H1 (cell line): Measurements from ENCODE around the gene PTCRA. TPM values are rescaled to one million over a fixed set of nuclear protein-coding genes. Genes with fewer than 3 reads are reported as not detected.

Experiments used
- CTCF ChIA-PET: fragments of 300-600 bp; sonication (Branson Sonifier 250); formaldehyde crosslinking; loops from one replicate; lab custom pipeline; 2021; ENCODE audit not compliant: partially characterized antibody; lab: Charles Lee
- POLR2A ChIA-PET: fragments of 300-600 bp; sonication (Branson Sonifier 250); formaldehyde crosslinking; loops from one replicate; lab custom pipeline; 2021; ENCODE audit warnings: inconsistent platforms; ENCODE audit not compliant: partially characterized antibody; lab: Charles Lee
- DNase-seq, 2 experiments: peaks; one replicate each; pipeline versions ENCODE4 v3.0.0 to v3.0.0-alpha.2; 2010 to 2022; ENCODE audit warnings: low spot score in 2 of 2, low read depth in 1 of 2, mixed read lengths in 1 of 2
- FAIRE-seq: peaks from 2 replicates; lab custom pipeline; 2011; peaks lifted over from hg19 to GRCh38; lab: Jason Lieb, UNC
- H2AFZ ChIP-seq: 2 replicates; pipeline ENCODE4 v1.8.1; 2012; ENCODE audit warnings: low read length, inconsistent platforms
- H2AK5ac ChIP-seq: 2 replicates; pipeline ENCODE4 v1.6.1; 2013; ENCODE audit warnings: low read depth, low read length
- H2BK120ac ChIP-seq: replicated peaks from 2 replicates; pipeline ENCODE3; 2013; ENCODE audit warnings: low read depth, low read length, inconsistent platforms
- H2BK12ac ChIP-seq: 2 replicates; pipeline ENCODE4 v1.6.1; 2013; ENCODE audit warnings: low read depth, low read length
- H2BK15ac ChIP-seq: 2 replicates; pipeline ENCODE4 v1.6.1; 2013; ENCODE audit warnings: low read length
- H2BK20ac ChIP-seq: 2 replicates; pipeline ENCODE4 v1.6.1; 2013; ENCODE audit warnings: low read length
- H2BK5ac ChIP-seq: 2 replicates; pipeline ENCODE4 v1.6.1; 2013; ENCODE audit warnings: low read depth, low read length
- H3K14ac ChIP-seq: 2 replicates; pipeline ENCODE4 v1.6.1; 2013; ENCODE audit warnings: inconsistent platforms; ENCODE audit not compliant: insufficient read length
- H3K18ac ChIP-seq: 2 replicates; pipeline ENCODE4 v1.6.1; 2013; ENCODE audit warnings: low read length; ENCODE audit errors: extremely low read depth
- H3K23ac ChIP-seq: 2 replicates; pipeline ENCODE4 v1.6.1; 2013; ENCODE audit warnings: inconsistent platforms; ENCODE audit not compliant: insufficient read length
- H3K23me2 ChIP-seq: 2 replicates; pipeline ENCODE4 v1.6.1; 2013; ENCODE audit warnings: low read depth, low read length
- H3K27ac ChIP-seq: 2 replicates; pipeline ENCODE4 v1.6.1; 2011; ENCODE audit warnings: low read depth, low read length, inconsistent platforms
- H3K27me3 ChIP-seq, 4 experiments: replicated peaks in 1 of 4; 1 replicate in 1 of 4; 2 replicates in 3 of 4; pipeline versions ENCODE4 v1.6.1 to v1.8.1; 2011 to 2013; ENCODE audit warnings: low read length in 3 of 4, mild to moderate bottlenecking in 3 of 4, inconsistent platforms in 2 of 4, mixed read lengths in 2 of 4, moderate library complexity in 1 of 4; ENCODE audit not compliant: control insufficient read depth in 3 of 4, insufficient read depth in 3 of 4; ENCODE audit errors: extremely low read depth in 1 of 4
- H3K36me3 ChIP-seq, 4 experiments: 2 replicates each; pipeline versions ENCODE4 v1.6.1 to v1.8.1; 2011 to 2013; ENCODE audit warnings: mild to moderate bottlenecking in 4 of 4, low read length in 3 of 4, moderate library complexity in 2 of 4, control low read depth in 1 of 4, inconsistent platforms in 1 of 4; ENCODE audit not compliant: insufficient read depth in 4 of 4, control insufficient read depth in 2 of 4
- H3K4ac ChIP-seq: replicated peaks from 2 replicates; pipeline ENCODE3; 2013; ENCODE audit warnings: low read length, low read depth, mixed read lengths, inconsistent platforms; ENCODE audit not compliant: insufficient read length
- H3K4me1 ChIP-seq, 4 experiments: replicated peaks in 1 of 4; 1 replicate in 1 of 4; 2 replicates in 3 of 4; pipeline versions ENCODE4 v1.6.1 to v1.8.1; 2011 to 2013; ENCODE audit warnings: low read length in 3 of 4, inconsistent platforms in 2 of 4, mixed read lengths in 1 of 4; ENCODE audit not compliant: insufficient read depth in 4 of 4, control insufficient read depth in 3 of 4
- H3K4me2 ChIP-seq, 2 experiments: 2 replicates each; pipeline versions ENCODE4 v1.6.1 to v1.8.1; 2011 to 2013; ENCODE audit warnings: low read depth in 2 of 2, low read length in 2 of 2, control low read depth in 1 of 2, inconsistent platforms in 1 of 2, mild to moderate bottlenecking in 1 of 2; ENCODE audit not compliant: insufficient read depth in 1 of 2
- H3K4me3 ChIP-seq, 4 experiments: fragments of 200-600, 300-600 bp in 1 of 4; sonication (generic), shearing (Covaris generic), sonication (Bioruptor Twin) in 1 of 4; 2 replicates each; pipeline versions ENCODE4 v1.5.1 to v1.8.1; 2011 to 2016; ENCODE audit warnings: low read length in 4 of 4, low read depth in 3 of 4, control low read depth in 2 of 4, inconsistent platforms in 2 of 4, mild to moderate bottlenecking in 2 of 4, mixed read lengths in 1 of 4, moderate library complexity in 1 of 4; ENCODE audit not compliant: insufficient read depth in 2 of 4; ENCODE audit errors: extremely low read depth in 1 of 4
- H3K56ac ChIP-seq: replicated peaks from 2 replicates; pipeline ENCODE3; 2013; ENCODE audit warnings: low read depth, mild to moderate bottlenecking, mixed read lengths, low read length, inconsistent platforms; ENCODE audit not compliant: insufficient read length
- H3K79me1 ChIP-seq: 2 replicates; pipeline ENCODE4 v1.6.1; 2013; ENCODE audit warnings: low read depth, low read length, control low read depth
- H3K79me2 ChIP-seq, 2 experiments: 2 replicates each; pipeline versions ENCODE4 v1.6.1 to v1.8.1; 2012 to 2013; ENCODE audit warnings: low read length in 2 of 2, mild to moderate bottlenecking in 2 of 2, inconsistent platforms in 1 of 2; ENCODE audit not compliant: insufficient read depth in 2 of 2, control insufficient read depth in 1 of 2
- H3K9ac ChIP-seq, 4 experiments: replicated peaks in 1 of 4; 1 replicate in 1 of 4; 2 replicates in 3 of 4; pipeline versions ENCODE4 v1.6.1 to v1.8.1; 2011 to 2013; ENCODE audit warnings: low read depth in 3 of 4, low read length in 3 of 4, control low read depth in 2 of 4, mild to moderate bottlenecking in 2 of 4, moderate library complexity in 2 of 4, inconsistent platforms in 1 of 4; ENCODE audit errors: extremely low read depth in 1 of 4
- H3K9me3 ChIP-seq, 2 experiments: 2 replicates each; pipeline versions ENCODE4 v1.6.1 to v1.8.1; 2012 to 2013; ENCODE audit warnings: mild to moderate bottlenecking in 2 of 2, moderate library complexity in 2 of 2, control low read depth in 1 of 2, inconsistent platforms in 1 of 2, low read depth in 1 of 2, low read length in 1 of 2, mixed read lengths in 1 of 2; ENCODE audit not compliant: insufficient read depth in 2 of 2
- H4K20me1 ChIP-seq, 2 experiments: replicated peaks in 1 of 2; 2 replicates each; pipeline versions ENCODE3 to v1.8.1; 2011 to 2013; ENCODE audit warnings: inconsistent platforms in 2 of 2, low read length in 2 of 2, mild to moderate bottlenecking in 1 of 2; ENCODE audit not compliant: insufficient read depth in 2 of 2, control insufficient read depth in 1 of 2
- H4K5ac ChIP-seq: 2 replicates; pipeline ENCODE4 v1.6.1; 2013; ENCODE audit warnings: low read length, low read depth, mixed read lengths, inconsistent platforms; ENCODE audit not compliant: insufficient read length
- H4K8ac ChIP-seq: 2 replicates; pipeline ENCODE4 v1.8.0; 2013; ENCODE audit warnings: mild to moderate bottlenecking, moderate library complexity, low read length, inconsistent platforms; ENCODE audit not compliant: insufficient read depth; ENCODE audit errors: extremely low read depth
- H4K91ac ChIP-seq: replicated peaks from 2 replicates; pipeline ENCODE3; 2013; ENCODE audit warnings: low read length, mixed read lengths, inconsistent platforms; ENCODE audit not compliant: insufficient read length
- BACH1 ChIP-seq: IDR thresholded peaks from 2 replicates; pipeline ENCODE4 v1.6.1; 2012; ENCODE audit warnings: low read length, improper control_type of control experiment
- BCL11A ChIP-seq, 2 experiments: IDR thresholded peaks; one replicate each; pipeline ENCODE4 v1.6.1; 2011; ENCODE audit warnings: low read depth in 2 of 2, low read length in 2 of 2, mild to moderate bottlenecking in 2 of 2
- CBX5 ChIP-seq: fragments of 300-800, 300-1000 bp; sonication (generic); IDR thresholded peaks from 2 replicates; pipeline ENCODE4 v1.7.1; 2016; ENCODE audit warnings: antibody characterized with exemption, low read length, low read depth
- CHD1 ChIP-seq: IDR thresholded peaks from 2 replicates; pipeline ENCODE4 v1.6.1; 2012; ENCODE audit warnings: low read depth, low read length, improper control_type of control experiment
- CHD2 ChIP-seq: IDR thresholded peaks from 2 replicates; pipeline ENCODE4 v1.6.1; 2012; ENCODE audit warnings: low read length, improper control_type of control experiment
- CREB1 ChIP-seq: IDR thresholded peaks from 2 replicates; pipeline ENCODE4 v1.6.1; 2012; ENCODE audit warnings: inconsistent platforms
- E2F6 ChIP-seq: IDR thresholded peaks from 2 replicates; pipeline ENCODE4 v1.6.1; 2012; ENCODE audit warnings: inconsistent platforms
- GABPA ChIP-seq: IDR thresholded peaks from 2 replicates; pipeline ENCODE4 v1.6.1; 2011; ENCODE audit warnings: mild to moderate bottlenecking, low read length, moderate library complexity, borderline replicate concordance; ENCODE audit not compliant: insufficient read depth
- HDAC6 ChIP-seq: IDR thresholded peaks from one replicate; pipeline ENCODE4 v1.7.1; 2012; ENCODE audit warnings: low read depth, mild to moderate bottlenecking, inconsistent platforms, low read length, moderate library complexity
- JUND ChIP-seq: IDR thresholded peaks from 2 replicates; pipeline ENCODE4 v1.6.1; 2011; ENCODE audit warnings: mild to moderate bottlenecking, improper control_type of control experiment, low read length
- KDM5A ChIP-seq: fragments of 200-600 bp; IDR thresholded peaks from 2 replicates; pipeline ENCODE4 v1.7.1; 2012; ENCODE audit warnings: mild to moderate bottlenecking, low read length, inconsistent platforms, mixed read lengths
- SP4 ChIP-seq: IDR thresholded peaks from 2 replicates; pipeline ENCODE4 v1.6.1; 2012; ENCODE audit warnings: low read length, inconsistent platforms
- SUZ12 ChIP-seq: fragments of 200-600 bp; sonication (generic); IDR thresholded peaks from 2 replicates; pipeline ENCODE4 v1.6.1; 2012; ENCODE audit warnings: mild to moderate bottlenecking, inconsistent platforms, low read length, moderate library complexity, mixed read lengths
- TCF12 ChIP-seq: IDR thresholded peaks from 2 replicates; pipeline ENCODE4 v1.6.1; 2011; ENCODE audit warnings: low read depth, mild to moderate bottlenecking, low read length
- WGBS, 2 experiments: shearing (Covaris generic) in 1 of 2; methylation state at CpG; one replicate each; pipeline versions ENCODE4 v1.1.6 to v1.1.7; 2013 to 2015; ENCODE audit warnings: low lambda C conversion rate in 2 of 2, mixed read lengths in 2 of 2, inconsistent platforms in 1 of 2, low coverage in 1 of 2, missing lambda C conversion rate in 1 of 2; ENCODE audit not compliant: insufficient replicate concordance in 2 of 2, insufficient coverage in 1 of 2, insufficient read length in 1 of 2; ENCODE audit errors: extremely low coverage in 1 of 2, missing lambda C conversion rate in 1 of 2; 5-methylcytosine and 5-hydroxymethylcytosine counted together
- polyA plus RNA-seq, 7 experiments: library from polyadenylated mRNA; depleted of rRNA in 3 of 7; stranded (reverse) in 5 of 7; unstranded in 2 of 7; fragments of >200 nt in 5 of 7; fragments of 200-250 nt in 2 of 7; gene quantifications; 1 replicate in 5 of 7; 2 replicates in 1 of 7; 4 replicates in 1 of 7; pipeline versions ENCODE4 v1.2.1 to v1.2.3, GENCODE V29; 2011 to 2013; ENCODE audit warnings: missing spikeins in 2 of 7, mixed read lengths in 2 of 7
- total RNA-seq: library from RNA; stranded (reverse); fragmentation: NEBNext Ultra II Directional; extraction: Animal tissue kit (Norgen Biotek cat#: 25700); gene quantifications from 2 replicates; pipeline ENCODE4 v1.2.1, GENCODE V29; 2021
- TF ChIP-seq, protein P1 (sequence below): IDR thresholded peaks from 2 replicates; pipeline ENCODE4 v1.6.1; 2011; ENCODE audit warnings: low read depth, mild to moderate bottlenecking, low read length; ENCODE audit not compliant: insufficient read depth

PTCRA gene
- total and polyA plus RNA-seq, 2 of the 8 experiments (the other 6 are each of a cell fraction or from before 2014, with no cell fraction given) = not detected

DNA sequence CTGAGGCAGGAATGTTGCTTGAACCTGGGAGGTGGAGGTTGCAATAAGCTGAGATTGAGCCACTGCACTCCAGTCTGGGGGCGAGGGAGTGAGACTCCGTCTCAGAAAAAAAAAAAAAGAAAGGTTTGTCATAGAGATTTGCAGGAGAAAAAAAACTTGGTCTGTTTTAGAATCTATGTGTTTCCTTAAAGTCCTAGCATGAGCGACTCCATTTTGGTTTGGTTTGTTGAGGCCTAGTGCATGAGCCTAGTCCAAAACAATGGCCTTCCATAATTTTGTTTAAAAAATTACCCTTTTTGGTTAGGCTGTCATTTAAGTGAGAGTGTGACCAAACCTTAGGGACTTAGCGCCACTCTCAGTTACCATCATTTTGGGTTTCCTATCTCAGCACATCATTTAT is 36.5 kb downstream of the PTCRA start:
- Histone ChIP-seq H4K8ac (no peak overlapping the region), H3K23ac (no peak overlapping the region), H3K79me1 (no peaks in the 10 kb centered on the region), H3K27me3 (no peaks in the 10 kb centered on the region), H2AK5ac (no peak overlapping the region), H2AFZ (no peak overlapping the region), H2BK20ac (no peak overlapping the region), H3K4ac (no peak overlapping the region), H3K56ac (no peak overlapping the region), H2BK120ac (no peak overlapping the region), H4K20me1 (no peaks in the 10 kb centered on the region), H3K4me1 (no peaks in the 10 kb centered on the region), H3K23me2 (no peaks in the 10 kb centered on the region), H3K4me3 (no peak overlapping the region), H3K36me3 (no peaks in the 10 kb centered on the region), H3K9ac (no peak overlapping the region), H2BK15ac (no peak overlapping the region), H2BK5ac (no peak overlapping the region), H3K79me2 (no peaks in the 10 kb centered on the region), H3K9me3 (no peaks in the 10 kb centered on the region), H4K91ac (no peak overlapping the region), H3K14ac (no peak overlapping the region), H4K5ac (no peak overlapping the region), H2BK12ac (no peak overlapping the region), H3K4me2 (no peak overlapping the region), H3K18ac (no peak overlapping the region), H3K27ac (no peak overlapping the region)
- WGBS, 2 experiments = 94% methylated on average over 4 of the region's 4 CpGs; no CpG with 5 or more reads in 1 of the 2 experiments
- POLR2A ChIA-PET = interaction anchor here (0.6 to 1.7 kb wide), 5 partner anchors 8 to 27 kb away, joined by 3 to 4 read pairs (median 4); partner anchors contain the start of genes CNPY3, GNMT and PEX6
- FAIRE-seq = no peak
- no peak for DNase-seq
- CTCF ChIA-PET = interaction anchor here (0.6 to 1.8 kb wide), 4 partner anchors 8 to 1387 kb away, joined by 3 to 6 read pairs (median 3); partner anchors contain the start of gene GNMT
- no peak for TF ChIP-seq GABPA
- no peak for TF ChIP-seq SP4
- TF ChIP-seq, protein P1, sequence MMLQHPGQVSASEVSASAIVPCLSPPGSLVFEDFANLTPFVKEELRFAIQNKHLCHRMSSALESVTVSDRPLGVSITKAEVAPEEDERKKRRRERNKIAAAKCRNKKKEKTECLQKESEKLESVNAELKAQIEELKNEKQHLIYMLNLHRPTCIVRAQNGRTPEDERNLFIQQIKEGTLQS = no peak
- TF ChIP-seq HDAC6 = no peak
- no peak for TF ChIP-seq TCF12
- TF ChIP-seq JUND = no peak
- TF ChIP-seq BCL11A (IDR thresholded peaks at IDR 0.05; ENCODE audit: low read depth in 2 of 2, low read length in 2 of 2) = no peak
- TF ChIP-seq E2F6 = no peak
- no peak for TF ChIP-seq SUZ12
- no peak for TF ChIP-seq CBX5
- TF ChIP-seq KDM5A = no peak
- TF ChIP-seq CHD2 = no peak
- TF ChIP-seq CREB1 = no peak
- TF ChIP-seq BACH1 = no peak
- no peak for TF ChIP-seq CHD1
